ENCODE data around the gene TSPAN18.

Gene TSPAN18

GRCh38 chr11:44969651-44970252 is 243.0 kb downstream of the TSPAN18 start:
- no peak for DNase-seq (ENCODE audit: low read depth)
- TF ChIP-seq CTCF (IDR thresholded peaks at IDR 0.05; ENCODE audit: insufficient read depth, low read depth, low read length, missing control alignments): no peak

GRCh38 chr11:44970293-44970692 is 243.5 kb downstream of the TSPAN18 start:
- no peak overlapping the region for H3K4me3 ChIP-seq (ENCODE audit: low read depth, low read length)
- DNase-seq (ENCODE audit: low read depth): no peak
- TF ChIP-seq CTCF (IDR thresholded peaks at IDR 0.05; ENCODE audit: insufficient read depth, low read depth, low read length, missing control alignments): no peak

More at GRCh38 chr11:44969651-44970252, 243.0 kb downstream of the TSPAN18 start:
- H3K4me3 ChIP-seq (ENCODE audit: low read depth, low read length): no peak overlapping the region

GRCh38 chr11:44971185-44971584 is 244.4 kb downstream of the TSPAN18 start:
- DNase-seq (ENCODE audit: low read depth): no peak
- H3K4me3 ChIP-seq (ENCODE audit: low read depth, low read length): no peak overlapping the region
- no peak for TF ChIP-seq CTCF (IDR thresholded peaks at IDR 0.05; ENCODE audit: insufficient read depth, low read depth, low read length, missing control alignments)

GRCh38 chr11:44972746-44973435 is 246.1 kb downstream of the TSPAN18 start:
- no peak for DNase-seq (ENCODE audit: low read depth)
- no peak for TF ChIP-seq CTCF (IDR thresholded peaks at IDR 0.05; ENCODE audit: insufficient read depth, low read depth, low read length, missing control alignments)
- no peak overlapping the region for H3K4me3 ChIP-seq (ENCODE audit: low read depth, low read length)

- no peak for TF ChIP-seq CTCF (IDR thresholded peaks at IDR 0.05; ENCODE audit: insufficient read depth, low read depth, low read length, missing control alignments)
- DNase-seq (ENCODE audit: low read depth): no peak
- H3K4me3 ChIP-seq (ENCODE audit: low read depth, low read length): no peak overlapping the region
Measured at GRCh38 chr11:44973632-44974401, 247.1 kb downstream of the TSPAN18 start.

GRCh38 chr11:44974402-44975000 is 247.7 kb downstream of the TSPAN18 start:
- no peak overlapping the region for H3K4me3 ChIP-seq (ENCODE audit: low read depth, low read length)
- no peak for DNase-seq (ENCODE audit: low read depth)
- no peak for TF ChIP-seq CTCF (IDR thresholded peaks at IDR 0.05; ENCODE audit: insufficient read depth, low read depth, low read length, missing control alignments)

Data from GM12865 (cell line).